ENCODE results near the gene SLC22A12. TPM values are rescaled to one million over a fixed set of nuclear protein-coding genes. Genes with fewer than 3 reads are reported as not detected.

The SLC22A12 gene
- total RNA-seq, 1 experiment from 2014 or later, result not detected

DNA sequence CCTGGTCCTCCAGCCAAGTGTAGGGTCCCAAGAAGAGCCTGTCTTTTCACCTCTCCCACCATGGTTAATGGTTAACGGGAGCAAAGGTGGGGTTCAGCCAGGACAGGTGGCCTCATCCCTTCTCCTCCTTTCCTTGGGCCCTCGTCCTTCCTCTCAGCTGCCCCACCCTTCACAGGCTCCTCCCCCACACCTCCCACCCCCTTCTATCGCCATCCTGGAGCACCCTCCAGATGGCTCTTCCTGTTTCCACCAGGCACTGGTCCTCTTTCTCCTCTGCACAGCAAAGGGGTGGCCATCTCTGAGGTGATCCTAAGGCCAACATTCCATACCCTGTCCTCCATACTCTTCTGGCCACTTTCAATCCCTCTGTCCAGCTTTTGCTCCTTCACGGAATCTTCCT is 48.9 kb downstream of the SLC22A12 start:
- H3K9me3 ChIP-seq (ENCODE audit: low read length), result no peaks in the 10 kb centered on the region
- no peaks in the 10 kb centered on the region for H3F3A ChIP-seq (ENCODE audit: low read length, unreplicated experiment)
- no peak overlapping the region for H3K4me3 ChIP-seq (ENCODE audit: low read length)
- H3K4me2 ChIP-seq (ENCODE audit: low read length), result no peak overlapping the region
- no peaks in the 10 kb centered on the region for H3K4me1 ChIP-seq (ENCODE audit: insufficient read depth, low read length)
- intact Hi-C loops (cut with micrococcal nuclease), result no loop called here
- TF ChIP-seq EZH2 (IDR thresholded peaks at IDR 0.05; ENCODE audit: low read length, unreplicated experiment) (no peak), EZH2phosphoT487 (IDR thresholded peaks at IDR 0.05; ENCODE audit: borderline replicate concordance, low read length) (no peak)
- TF ChIP-seq, protein P1, sequence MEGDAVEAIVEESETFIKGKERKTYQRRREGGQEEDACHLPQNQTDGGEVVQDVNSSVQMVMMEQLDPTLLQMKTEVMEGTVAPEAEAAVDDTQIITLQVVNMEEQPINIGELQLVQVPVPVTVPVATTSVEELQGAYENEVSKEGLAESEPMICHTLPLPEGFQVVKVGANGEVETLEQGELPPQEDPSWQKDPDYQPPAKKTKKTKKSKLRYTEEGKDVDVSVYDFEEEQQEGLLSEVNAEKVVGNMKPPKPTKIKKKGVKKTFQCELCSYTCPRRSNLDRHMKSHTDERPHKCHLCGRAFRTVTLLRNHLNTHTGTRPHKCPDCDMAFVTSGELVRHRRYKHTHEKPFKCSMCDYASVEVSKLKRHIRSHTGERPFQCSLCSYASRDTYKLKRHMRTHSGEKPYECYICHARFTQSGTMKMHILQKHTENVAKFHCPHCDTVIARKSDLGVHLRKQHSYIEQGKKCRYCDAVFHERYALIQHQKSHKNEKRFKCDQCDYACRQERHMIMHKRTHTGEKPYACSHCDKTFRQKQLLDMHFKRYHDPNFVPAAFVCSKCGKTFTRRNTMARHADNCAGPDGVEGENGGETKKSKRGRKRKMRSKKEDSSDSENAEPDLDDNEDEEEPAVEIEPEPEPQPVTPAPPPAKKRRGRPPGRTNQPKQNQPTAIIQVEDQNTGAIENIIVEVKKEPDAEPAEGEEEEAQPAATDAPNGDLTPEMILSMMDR (conservative IDR thresholded peaks at IDR 0.05; ENCODE audit: low read depth, low read length), result no peak
- no TSS peak for BruUV-seq (replicated peaks)
- H3K27me3 ChIP-seq (ENCODE audit: low read length), result peaks cover 47% of the 10 kb centered on the region
- H3K9me2 ChIP-seq (replicated peaks; ENCODE audit: low read length), result no peaks in the 10 kb centered on the region
- no peak overlapping the region for H3K27ac ChIP-seq (ENCODE audit: low read length)
- CTCF ChIA-PET, result interaction anchor here (0.5 kb wide), 1 partner anchor 1201 kb away, joined by 5 read pairs; no protein-coding TSS in a partner anchor
- H3K36me3 ChIP-seq (ENCODE audit: low read depth, low read length), result no peaks in the 10 kb centered on the region
- no peak for ATAC-seq
- 0 out of 2 replicates have a peak, but pooled peaks cover 3% of the 10 kb centered on the region for H4K20me1 ChIP-seq (ENCODE audit: low read length)
- no peak overlapping the region for H2AFZ ChIP-seq (ENCODE audit: low read length)
- POLR2A ChIA-PET (ENCODE audit: unreplicated experiment), result no interaction called here
- no peaks in the 10 kb centered on the region for H3K79me2 ChIP-seq (ENCODE audit: low read length)
- no peak for DNase-seq
- H3K9ac ChIP-seq (ENCODE audit: low read length), result no peak overlapping the region

DNA sequence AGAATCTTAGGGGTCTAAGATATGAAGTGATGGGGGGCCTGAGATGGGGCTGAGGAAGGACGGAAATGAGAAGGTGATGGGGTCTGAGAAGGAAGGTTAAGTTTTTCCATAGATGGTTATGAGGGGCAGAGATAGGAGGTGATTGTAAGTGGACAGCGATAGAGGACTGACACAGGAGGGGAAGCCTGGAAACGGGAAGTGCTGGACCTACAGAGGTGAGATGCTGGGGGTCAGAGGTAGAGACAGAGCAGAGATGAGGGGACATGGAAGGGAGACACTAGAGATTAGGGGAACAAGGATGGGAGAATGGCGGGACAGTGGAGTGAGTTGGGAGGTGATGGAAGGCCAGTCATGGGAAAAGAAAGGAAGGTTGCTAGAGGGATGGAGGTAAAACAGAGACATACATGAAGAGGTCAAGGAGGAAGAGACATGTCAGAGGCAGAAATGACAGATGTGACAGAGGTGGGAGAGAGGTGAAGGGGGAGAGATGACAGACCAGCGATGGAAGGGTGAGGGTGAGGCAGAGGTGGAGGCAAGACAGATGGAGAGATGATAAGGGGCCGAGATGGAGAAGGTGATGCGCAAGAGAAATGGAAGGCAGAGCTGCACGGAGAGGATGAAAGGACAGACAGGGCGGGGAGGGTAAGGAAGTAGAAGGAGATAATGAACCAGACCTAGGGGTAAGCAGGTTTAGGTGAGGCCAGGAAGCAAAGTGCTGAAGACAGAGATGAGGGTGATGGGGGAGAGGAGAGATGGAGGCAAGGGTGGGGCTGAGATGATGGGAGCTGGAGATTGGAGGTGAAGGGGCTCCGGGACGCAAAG is 50.8 kb downstream of the SLC22A12 start:
- DNase-seq, result no peak
- H3K27me3 ChIP-seq (ENCODE audit: low read length), result peaks cover 54% of the 10 kb centered on the region
- no peak overlapping the region for H3K4me3 ChIP-seq (ENCODE audit: low read length)
- ChIA-PET POLR2A (ENCODE audit: unreplicated experiment) (no interaction called here), CTCF (no interaction called here)
- H3K4me1 ChIP-seq (ENCODE audit: insufficient read depth, low read length), result no peaks in the 10 kb centered on the region
- ATAC-seq, result no peak
- no peaks in the 10 kb centered on the region for H3K9me3 ChIP-seq (ENCODE audit: low read length)
- H3K9me2 ChIP-seq (replicated peaks; ENCODE audit: low read length), result no peaks in the 10 kb centered on the region
- TF ChIP-seq EZH2 (IDR thresholded peaks at IDR 0.05; ENCODE audit: low read length, unreplicated experiment) (no peak), EZH2phosphoT487 (IDR thresholded peaks at IDR 0.05; ENCODE audit: borderline replicate concordance, low read length) (no peak)
- TF ChIP-seq, protein P1 (conservative IDR thresholded peaks at IDR 0.05; ENCODE audit: low read depth, low read length), result no peak
- no TSS peak for BruUV-seq (replicated peaks)
- H3K4me2 ChIP-seq (ENCODE audit: low read length), result no peak overlapping the region
- no peaks in the 10 kb centered on the region for H3F3A ChIP-seq (ENCODE audit: low read length, unreplicated experiment)
- no peak overlapping the region for H2AFZ ChIP-seq (ENCODE audit: low read length)
- no peaks in the 10 kb centered on the region for H3K36me3 ChIP-seq (ENCODE audit: low read depth, low read length)
- no peaks in the 10 kb centered on the region for H3K79me2 ChIP-seq (ENCODE audit: low read length)
- H3K27ac ChIP-seq (ENCODE audit: low read length), result no peak overlapping the region
- H4K20me1 ChIP-seq (ENCODE audit: low read length), result 0 out of 2 replicates have a peak, but pooled peaks cover 3% of the 10 kb centered on the region
- intact Hi-C loops (cut with micrococcal nuclease), result no loop called here
- H3K9ac ChIP-seq (ENCODE audit: low read length), result no peak overlapping the region

DNA sequence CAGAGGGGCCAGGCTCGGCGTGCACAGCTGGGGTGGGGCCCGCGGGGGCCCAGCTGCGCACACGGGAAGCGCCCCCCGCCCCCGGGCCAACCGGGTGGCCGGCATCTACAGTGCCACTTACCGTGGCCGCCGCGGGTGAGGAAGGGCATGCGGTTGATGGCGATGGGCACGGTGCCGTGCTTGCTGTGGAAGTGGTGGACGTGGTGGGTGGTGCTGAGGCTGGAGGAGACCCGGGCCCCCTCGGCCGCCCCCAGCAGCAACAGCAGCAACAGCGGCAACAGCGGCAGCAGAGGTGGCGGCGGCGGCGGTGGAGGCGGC is 51.4 kb downstream of the SLC22A12 start:
- ATAC-seq (no peak), DNase-seq (no peak)
- Histone ChIP-seq H3K4me1 (ENCODE audit: insufficient read depth, low read length) (no peaks in the 10 kb centered on the region), H4K20me1 (ENCODE audit: low read length) (0 out of 2 replicates have a peak, but pooled peaks cover 3% of the 10 kb centered on the region), H2AFZ (ENCODE audit: low read length) (no peak overlapping the region), H3K4me2 (ENCODE audit: low read length) (no peak overlapping the region), H3K27me3 (ENCODE audit: low read length) (peaks cover 54% of the 10 kb centered on the region), H3K79me2 (ENCODE audit: low read length) (no peaks in the 10 kb centered on the region), H3K36me3 (ENCODE audit: low read depth, low read length) (no peaks in the 10 kb centered on the region), H3K4me3 (ENCODE audit: low read length) (no peak overlapping the region), H3K9me3 (ENCODE audit: low read length) (no peaks in the 10 kb centered on the region), H3K9me2 (replicated peaks; ENCODE audit: low read length) (no peaks in the 10 kb centered on the region), H3K27ac (ENCODE audit: low read length) (no peak overlapping the region), H3F3A (ENCODE audit: low read length, unreplicated experiment) (no peaks in the 10 kb centered on the region), H3K9ac (ENCODE audit: low read length) (no peak overlapping the region)
- intact Hi-C loops (cut with micrococcal nuclease), result no loop called here
- CTCF ChIA-PET, result no interaction called here
- no TSS peak for BruUV-seq (replicated peaks)
- TF ChIP-seq EZH2phosphoT487 (IDR thresholded peaks at IDR 0.05; ENCODE audit: borderline replicate concordance, low read length) (no peak), EZH2 (IDR thresholded peaks at IDR 0.05; ENCODE audit: low read length, unreplicated experiment) (no peak)
- TF ChIP-seq, protein P1 (conservative IDR thresholded peaks at IDR 0.05; ENCODE audit: low read depth, low read length), result no peak
- POLR2A ChIA-PET (ENCODE audit: unreplicated experiment), result no interaction called here
